Natural killer cell (primary cell): ENCODE data around the gene CARD11. TPM values are rescaled to one million over a fixed set of nuclear protein-coding genes. Genes with fewer than 3 reads are reported as not detected.
"Not testable (repeated sequence)": the region's sequence is repeated elsewhere in the genome, so short reads cannot be mapped to it uniquely, and the experiment has no call there.

Experiments
- ATAC-seq, 3 donors: fragments of 150-1000 bp in 2 of 3; fragments of 200-7000 bp in 1 of 3; cut with Tn5 transposase; 1 replicate in 1 of 3; 2 replicates in 2 of 3; pipeline ENCODE4 v1.10.0; 2021; ENCODE audit warnings: mild to moderate bottlenecking in 2 of 3, moderate library complexity in 2 of 3
- DNase-seq, 2 donors: peaks; one replicate each; pipeline versions ENCODE4 v3.0.0 to v3.0.0-alpha.2; 2013 to 2021; ENCODE audit warnings: mixed read lengths in 1 of 2
- H3K27ac ChIP-seq: one replicate; pipeline ENCODE4 v1.5.1; 2013; ENCODE audit warnings: mild to moderate bottlenecking, low read length
- H3K27me3 ChIP-seq: one replicate; pipeline ENCODE4 v1.6.1; 2013; ENCODE audit warnings: low read length; ENCODE audit not compliant: control insufficient read depth, insufficient read depth
- H3K36me3 ChIP-seq: one replicate; pipeline ENCODE4 v1.6.1; 2013; ENCODE audit warnings: low read length; ENCODE audit not compliant: control insufficient read depth, insufficient read depth
- H3K4me1 ChIP-seq: one replicate; pipeline ENCODE4 v1.6.1; 2013; ENCODE audit warnings: low read length; ENCODE audit not compliant: control insufficient read depth, insufficient read depth
- H3K4me3 ChIP-seq: one replicate; pipeline ENCODE4 v1.5.1; 2013; ENCODE audit warnings: low read length
- H3K9me3 ChIP-seq: one replicate; pipeline ENCODE4 v1.6.1; 2013; ENCODE audit warnings: low read length; ENCODE audit not compliant: control insufficient read depth, insufficient read depth
- H3K27ac Mint-ChIP-seq, 2 donors: one replicate each; pipeline ENCODE4 v1.8.0; 2022; ENCODE audit warnings: mild to moderate bottlenecking in 2 of 2, mixed read lengths in 2 of 2, moderate library complexity in 1 of 2
- H3K27me3 Mint-ChIP-seq, 2 donors: one replicate each; pipeline ENCODE4 v1.8.0; 2022; ENCODE audit warnings: low read depth in 2 of 2, mixed read lengths in 2 of 2
- H3K36me3 Mint-ChIP-seq: one replicate; pipeline ENCODE4 v1.8.0; 2022; ENCODE audit warnings: mixed read lengths
- H3K4me1 Mint-ChIP-seq, 2 donors: one replicate each; pipeline ENCODE4 v1.8.0; 2022; ENCODE audit warnings: mixed read lengths in 2 of 2
- H3K4me3 Mint-ChIP-seq: one replicate; pipeline ENCODE4 v1.8.0; 2022; ENCODE audit warnings: mild to moderate bottlenecking, moderate library complexity, mixed read lengths
- H3K9me3 Mint-ChIP-seq, 2 donors: one replicate each; pipeline ENCODE4 v1.8.0; 2022; ENCODE audit warnings: mixed read lengths in 2 of 2
- CTCF ChIP-seq: fragments of 200-600 bp; IDR thresholded peaks from one replicate; pipeline ENCODE4 v1.8.0; 2022; ENCODE audit warnings: antibody characterized with exemption
- WGBS: methylation state at CpG from one replicate; pipeline ENCODE4 v1.1.7; 2013; ENCODE audit warnings: missing lambda C conversion rate; ENCODE audit not compliant: insufficient coverage; 5-methylcytosine and 5-hydroxymethylcytosine counted together
- intact Hi-C: fragments of 100-400 bp; cut with micrococcal nuclease; formaldehyde crosslinking; loops from one replicate; pipeline ENCODE4 v1.14.2; 2022
- total RNA-seq, 4 donors: library from RNA; stranded (reverse); fragments of 120-200 nt in 1 of 4; gene quantifications; one replicate each; pipeline versions ENCODE4 v1.2.3 to v1.2.4, GENCODE V29; 2013 to 2022

CARD11 gene
- total RNA-seq, 3 donors from 2014 or later (not counting 1 experiment from before 2014, with no cell fraction given): 196 to 233 (median 199) TPM

- H3K4me1 Mint-ChIP-seq: peaks cover 62 to 63% of the 10 kb centered on the region in 2 donors
- H3K27me3 Mint-ChIP-seq: no peaks in the 10 kb centered on the region
- H3K27ac Mint-ChIP-seq: peak overlapping the region; percentile 85 to 91
- peak overlapping the region; percentile 17 for H3K4me3 Mint-ChIP-seq
- Histone ChIP-seq H3K9me3 (no peaks in the 10 kb centered on the region), H3K27ac (peak overlapping the region; percentile 37), H3K27me3 (no peaks in the 10 kb centered on the region), H3K4me3 (no peak overlapping the region), H3K4me1 (peaks cover 49% of the 10 kb centered on the region), H3K36me3 (peaks cover 22% of the 10 kb centered on the region)
- no peak for TF ChIP-seq CTCF
- ATAC-seq (no peak), DNase-seq (peak in 1 of 2 donors; percentile 21)
- 47% methylated on average over 15 of the region's 15 CpGs for WGBS
- no peaks in the 10 kb centered on the region for H3K9me3 Mint-ChIP-seq
- H3K36me3 Mint-ChIP-seq: no peaks in the 10 kb centered on the region
- intact Hi-C loops: no loop called here
Measured at GRCh38 chr7:2959103-2959680, 84.5 kb downstream of the CARD11 start.

DNA sequence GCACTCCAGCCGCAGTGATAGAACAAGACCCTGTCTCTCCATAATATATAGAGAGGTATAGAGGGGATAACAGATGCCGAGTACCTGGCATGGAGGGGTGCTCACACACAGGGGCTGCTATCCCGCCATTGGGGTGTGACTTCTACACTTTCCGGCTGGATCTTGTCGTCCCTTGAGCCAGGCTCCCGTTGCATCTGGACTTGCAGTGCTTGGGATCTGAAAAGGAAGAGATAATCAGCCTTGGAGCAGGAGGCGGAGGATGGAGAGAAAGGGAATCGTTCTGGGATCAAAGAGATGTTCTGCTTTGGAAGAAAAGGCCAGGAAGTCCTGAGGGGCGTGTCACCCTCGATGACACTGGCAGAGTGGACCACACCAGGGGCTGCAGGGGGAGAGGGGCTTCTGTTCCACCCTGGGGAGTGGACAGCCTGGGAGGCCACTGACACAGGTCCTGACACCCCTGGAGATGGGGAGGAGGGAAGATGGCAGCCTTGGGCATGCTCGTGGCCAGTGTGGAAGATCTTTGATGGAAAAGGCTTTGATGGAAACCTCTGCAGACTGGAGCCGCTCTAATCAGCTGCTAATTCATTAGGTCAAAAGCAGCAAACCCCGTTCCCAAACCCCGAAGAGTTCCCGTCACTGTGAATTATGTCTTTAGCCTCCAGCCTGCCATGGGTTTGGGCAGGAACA is 85.1 kb downstream of the CARD11 start:
- Histone ChIP-seq H3K27me3 (no peaks in the 10 kb centered on the region), H3K9me3 (no peaks in the 10 kb centered on the region), H3K4me1 (peaks cover 55% of the 10 kb centered on the region), H3K27ac (no peak overlapping the region), H3K4me3 (no peak overlapping the region), H3K36me3 (peaks cover 22% of the 10 kb centered on the region)
- WGBS: 96% methylated on average over 14 of the region's 15 CpGs
- no peak for ATAC-seq
- DNase-seq: no peak
- Mint-ChIP-seq H3K4me1 (peaks cover 65% of the 10 kb centered on the region in 2 donors), H3K27me3 (no peaks in the 10 kb centered on the region), H3K9me3 (no peaks in the 10 kb centered on the region), H3K4me3 (peak overlapping the region; percentile 53), H3K27ac (peak overlapping the region; percentile 85 to 91), H3K36me3 (no peaks in the 10 kb centered on the region)
- TF ChIP-seq CTCF: no peak
- intact Hi-C loops: no loop called here

DNA sequence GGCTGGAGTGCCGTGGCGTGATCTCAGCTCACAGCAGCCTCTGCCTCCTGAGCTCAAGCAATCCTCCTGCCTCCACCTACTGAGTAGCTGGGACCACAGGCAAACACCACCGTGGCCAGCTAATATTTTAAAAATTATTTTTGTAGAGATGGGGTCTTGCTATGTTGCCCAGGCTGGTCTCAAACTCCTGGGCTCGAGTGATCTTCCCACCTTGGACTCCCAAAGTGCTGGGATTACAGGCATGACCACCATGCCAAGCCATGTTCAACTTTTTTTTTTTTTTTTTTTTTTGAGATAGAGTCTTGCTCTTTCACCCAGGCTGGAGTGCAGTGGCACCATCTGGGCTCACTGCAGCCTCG is 86.3 kb downstream of the CARD11 start:
- H3K36me3 ChIP-seq: peaks cover 24% of the 10 kb centered on the region
- H3K36me3 Mint-ChIP-seq, H3K4me3 ChIP-seq, H3K9me3 Mint-ChIP-seq, ATAC-seq, DNase-seq, H3K9me3 ChIP-seq, H3K27me3 ChIP-seq, H3K4me3 Mint-ChIP-seq, H3K27me3 Mint-ChIP-seq: not testable (repeated sequence)
- H3K27ac Mint-ChIP-seq: peak overlapping the region; percentile 85 to 91
- intact Hi-C loops: loop anchor here (2.0 kb wide), 1 partner anchor 25 kb away; no protein-coding TSS in a partner anchor
- peaks cover 67% of the 10 kb centered on the region for H3K4me1 ChIP-seq
- WGBS: 98% methylated on average over 5 of the region's 5 CpGs
- H3K4me1 Mint-ChIP-seq: peaks cover 61 to 63% of the 10 kb centered on the region in 2 donors
- H3K27ac ChIP-seq: peak overlapping the region; percentile 15

DNA sequence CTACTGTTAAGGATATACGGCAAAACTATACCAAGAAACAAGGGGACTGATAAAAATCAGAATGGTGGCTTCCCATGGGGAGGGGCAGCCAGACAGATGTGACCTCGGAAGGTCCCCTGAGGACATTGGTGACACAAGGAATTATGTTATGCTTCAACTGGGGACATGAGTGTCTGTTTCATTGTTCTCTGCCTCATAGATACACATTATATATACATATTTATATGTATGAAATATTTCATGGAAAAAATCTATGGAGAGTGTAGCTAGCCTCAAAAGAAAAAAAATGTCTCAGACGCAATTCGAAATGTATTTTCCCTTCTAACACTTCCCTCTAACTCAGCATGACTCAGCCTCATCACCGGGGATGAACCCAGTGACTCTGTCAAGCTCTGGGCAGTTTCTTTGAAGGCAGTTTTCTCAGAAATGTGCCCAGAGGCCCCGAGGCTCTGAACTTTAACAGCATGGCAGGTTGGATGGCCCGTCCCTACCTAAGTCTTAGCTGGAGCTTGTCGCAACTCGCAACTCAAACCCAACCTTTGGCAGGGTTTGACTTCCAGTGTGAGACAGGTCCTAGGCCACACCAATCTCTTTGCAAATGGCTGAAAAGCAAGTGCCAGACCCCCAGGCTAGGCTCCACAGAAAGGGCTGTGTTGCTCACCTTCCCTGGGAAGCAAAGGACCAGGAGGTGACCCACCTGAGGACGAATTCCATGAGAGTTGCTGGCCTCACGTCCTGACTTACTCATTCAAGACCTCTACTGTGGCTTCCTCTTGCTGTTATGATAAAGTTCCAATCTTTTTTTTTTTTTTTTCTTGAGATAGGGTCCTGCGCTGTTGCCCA is 86.9 kb downstream of the CARD11 start:
- Mint-ChIP-seq H3K9me3 (no peaks in the 10 kb centered on the region), H3K27me3 (no peaks in the 10 kb centered on the region), H3K4me1 (peaks cover 61 to 63% of the 10 kb centered on the region in 2 donors), H3K36me3 (no peaks in the 10 kb centered on the region), H3K4me3 (peak overlapping the region; percentile 25), H3K27ac (peak overlapping the region; percentile 85 to 91)
- Histone ChIP-seq H3K4me1 (peaks cover 72% of the 10 kb centered on the region), H3K9me3 (no peaks in the 10 kb centered on the region), H3K27ac (peak overlapping the region; percentile 15), H3K36me3 (peaks cover 28% of the 10 kb centered on the region), H3K4me3 (no peak overlapping the region), H3K27me3 (no peaks in the 10 kb centered on the region)
- intact Hi-C loops: loop anchor here (2.0 kb wide), 1 partner anchor 26 kb away; no protein-coding TSS in a partner anchor
- DNase-seq (peak; percentile 27 to 40), ATAC-seq (peak; percentile 55 to 69 (median 60))
- no peak for TF ChIP-seq CTCF
- WGBS: 52% methylated on average over 9 of the region's 12 CpGs
